H9 (cell line): Measurements from ENCODE around the gene KRTAP4-2. TPM values are rescaled to one million over a fixed set of nuclear protein-coding genes. Genes with fewer than 3 reads are reported as not detected.

Experiments used
- DNase-seq: peaks from one replicate; pipeline ENCODE4 v3.0.0-alpha.2; 2017
- H2AFZ ChIP-seq: one replicate; pipeline ENCODE4 v1.6.1; 2013; ENCODE audit warnings: mild to moderate bottlenecking, low read length, control low read depth, moderate library complexity
- H2AK5ac ChIP-seq: 2 replicates; pipeline ENCODE4 v1.6.1; 2013; ENCODE audit warnings: low read length, control low read depth, mixed read lengths; ENCODE audit not compliant: insufficient read length
- H2BK120ac ChIP-seq: one replicate; pipeline ENCODE4 v1.6.1; 2013; ENCODE audit warnings: low read depth, mild to moderate bottlenecking, low read length, control low read depth, inconsistent platforms; ENCODE audit not compliant: poor library complexity, severe bottlenecking
- H2BK12ac ChIP-seq: 2 replicates; pipeline ENCODE4 v1.6.1; 2013; ENCODE audit warnings: low read length, control low read depth, mixed read lengths, low read depth; ENCODE audit not compliant: insufficient read length
- H2BK15ac ChIP-seq: 2 replicates; pipeline ENCODE4 v1.6.1; 2013; ENCODE audit warnings: low read depth, low read length, control low read depth
- H2BK20ac ChIP-seq: one replicate; pipeline ENCODE4 v1.6.1; 2013; ENCODE audit warnings: low read depth, mild to moderate bottlenecking, low read length, control low read depth, inconsistent platforms; ENCODE audit not compliant: poor library complexity, severe bottlenecking
- H2BK5ac ChIP-seq: 2 replicates; pipeline ENCODE4 v1.6.1; 2013; ENCODE audit warnings: low read length, control low read depth, mixed read lengths; ENCODE audit not compliant: insufficient read length
- H3K14ac ChIP-seq: 2 replicates; pipeline ENCODE4 v1.6.1; 2013; ENCODE audit warnings: low read length, control low read depth; ENCODE audit not compliant: insufficient read depth
- H3K18ac ChIP-seq: 2 replicates; pipeline ENCODE4 v1.6.1; 2013; ENCODE audit warnings: low read depth, mild to moderate bottlenecking, mixed read lengths, low read length, control low read depth; ENCODE audit not compliant: insufficient read length
- H3K23ac ChIP-seq: 2 replicates; pipeline ENCODE4 v1.6.1; 2013; ENCODE audit warnings: low read length, control low read depth, mixed read lengths, low read depth; ENCODE audit not compliant: insufficient read length
- H3K23me2 ChIP-seq: 2 replicates; pipeline ENCODE4 v1.6.1; 2013; ENCODE audit warnings: low read depth, mild to moderate bottlenecking, mixed read lengths, low read length, control low read depth; ENCODE audit not compliant: insufficient read length, poor library complexity, severe bottlenecking
- H3K27ac ChIP-seq: 2 replicates; pipeline ENCODE4 v1.5.1; 2013; ENCODE audit warnings: low read length, control low read depth, mixed read lengths, low read depth; ENCODE audit not compliant: insufficient read length
- H3K27me3 ChIP-seq: 2 replicates; pipeline ENCODE4 v1.6.1; 2013; ENCODE audit warnings: low read length, control low read depth, inconsistent platforms; ENCODE audit not compliant: insufficient read depth
- H3K4ac ChIP-seq: 2 replicates; pipeline ENCODE4 v1.6.1; 2013; ENCODE audit warnings: low read depth, mild to moderate bottlenecking, control low read depth, inconsistent platforms, low read length, moderate library complexity
- H3K4me1 ChIP-seq: 2 replicates; pipeline ENCODE4 v1.6.1; 2013; ENCODE audit warnings: low read length, control low read depth, inconsistent platforms; ENCODE audit not compliant: insufficient read depth
- H3K4me2 ChIP-seq: 2 replicates; pipeline ENCODE4 v1.6.1; 2013; ENCODE audit warnings: low read length, control low read depth, mixed read lengths; ENCODE audit not compliant: insufficient read length, insufficient read depth
- H3K56ac ChIP-seq: 2 replicates; pipeline ENCODE4 v1.6.1; 2013; ENCODE audit warnings: low read depth, mild to moderate bottlenecking, mixed read lengths, low read length, control low read depth; ENCODE audit not compliant: insufficient read length
- H3K79me1 ChIP-seq: 2 replicates; pipeline ENCODE4 v1.6.1; 2013; ENCODE audit warnings: low read depth, mild to moderate bottlenecking, moderate library complexity, low read length, control low read depth, inconsistent platforms; ENCODE audit not compliant: insufficient read depth, poor library complexity, severe bottlenecking
- H3K79me2 ChIP-seq: 2 replicates; pipeline ENCODE4 v1.6.1; 2013; ENCODE audit warnings: low read length, control low read depth, inconsistent platforms; ENCODE audit not compliant: insufficient read depth
- H3K9ac ChIP-seq: 2 replicates; pipeline ENCODE4 v1.6.1; 2013; ENCODE audit warnings: low read length, control low read depth, mixed read lengths; ENCODE audit not compliant: insufficient read length; ENCODE audit errors: extremely low read depth
- H3K9me3 ChIP-seq: one replicate; pipeline ENCODE4 v1.6.1; 2013; ENCODE audit warnings: low read depth, low read length, inconsistent platforms; ENCODE audit not compliant: control insufficient read depth
- H3T11ph ChIP-seq: one replicate; pipeline ENCODE4 v1.6.1; 2013; ENCODE audit warnings: mild to moderate bottlenecking, low read length, control low read depth, inconsistent platforms
- H4K20me1 ChIP-seq: one replicate; pipeline ENCODE4 v1.6.1; 2013; ENCODE audit not compliant: control insufficient read depth, insufficient read length, insufficient read depth
- H4K5ac ChIP-seq: 2 replicates; pipeline ENCODE4 v1.6.1; 2013; ENCODE audit warnings: low read depth, mild to moderate bottlenecking, mixed read lengths, low read length, control low read depth; ENCODE audit not compliant: insufficient read length
- H4K8ac ChIP-seq: replicated peaks from 2 replicates; pipeline ENCODE4 v1.6.1; 2013; ENCODE audit warnings: low read length, control low read depth, mixed read lengths, low read depth; ENCODE audit not compliant: insufficient read length
- H4K91ac ChIP-seq: 2 replicates; pipeline ENCODE4 v1.6.1; 2013; ENCODE audit warnings: low read depth, mild to moderate bottlenecking, moderate library complexity, mixed read lengths, low read length, control low read depth; ENCODE audit not compliant: insufficient read length
- H3K27ac Mint-ChIP-seq, 3 experiments: 2 replicates in 2 of 3; 3 replicates in 1 of 3; pipeline ENCODE4 v1.8.0; 2020 to 2021; ENCODE audit warnings: mixed read lengths in 3 of 3, mild to moderate bottlenecking in 1 of 3, moderate library complexity in 1 of 3
- H3K27me3 Mint-ChIP-seq: 2 replicates; pipeline ENCODE4 v1.8.0; 2021; ENCODE audit warnings: low read depth, mild to moderate bottlenecking, moderate library complexity, mixed read lengths
- H3K36me3 Mint-ChIP-seq, 3 experiments: 2 replicates in 2 of 3; 3 replicates in 1 of 3; pipeline ENCODE4 v1.8.0; 2020 to 2021; ENCODE audit warnings: low read depth in 3 of 3, mixed read lengths in 3 of 3; ENCODE audit not compliant: insufficient read depth in 1 of 3
- H3K4me1 Mint-ChIP-seq, 2 experiments: 2 replicates each; pipeline ENCODE4 v1.8.0; 2020; ENCODE audit warnings: mixed read lengths in 2 of 2
- H3K4me3 Mint-ChIP-seq, 2 experiments: 2 replicates in 1 of 2; 3 replicates in 1 of 2; pipeline ENCODE4 v1.8.0; 2020 to 2021; ENCODE audit warnings: mild to moderate bottlenecking in 2 of 2, mixed read lengths in 2 of 2, moderate library complexity in 1 of 2
- H3K9me3 Mint-ChIP-seq, 2 experiments: 2 replicates in 1 of 2; 3 replicates in 1 of 2; pipeline ENCODE4 v1.8.0; 2020; ENCODE audit warnings: mild to moderate bottlenecking in 2 of 2, mixed read lengths in 2 of 2, moderate library complexity in 1 of 2
- CTCF ChIP-seq: fragments of 200-600 bp; sonication (generic); conservative IDR thresholded peaks from 3 replicates; pipeline ENCODE4 v1.8.0; 2021; ENCODE audit warnings: antibody characterized with exemption, mild to moderate bottlenecking
- WGBS: extraction: QIAGEN DNeasy Blood & Tissue Kit; methylation state at CpG from one replicate; pipeline ENCODE4 v1.1.7; 2013; ENCODE audit warnings: missing lambda C conversion rate, low lambda C conversion rate, mixed read lengths; ENCODE audit not compliant: insufficient read length; ENCODE audit errors: extremely low coverage; 5-methylcytosine and 5-hydroxymethylcytosine counted together
- total RNA-seq: library from RNA; stranded (reverse); gene quantifications from 2 replicates; pipeline ENCODE4 v1.2.1, GENCODE V29; 2021

KRTAP4-2 gene
- total RNA-seq, 1 experiment from 2014 or later: not detected

DNA sequence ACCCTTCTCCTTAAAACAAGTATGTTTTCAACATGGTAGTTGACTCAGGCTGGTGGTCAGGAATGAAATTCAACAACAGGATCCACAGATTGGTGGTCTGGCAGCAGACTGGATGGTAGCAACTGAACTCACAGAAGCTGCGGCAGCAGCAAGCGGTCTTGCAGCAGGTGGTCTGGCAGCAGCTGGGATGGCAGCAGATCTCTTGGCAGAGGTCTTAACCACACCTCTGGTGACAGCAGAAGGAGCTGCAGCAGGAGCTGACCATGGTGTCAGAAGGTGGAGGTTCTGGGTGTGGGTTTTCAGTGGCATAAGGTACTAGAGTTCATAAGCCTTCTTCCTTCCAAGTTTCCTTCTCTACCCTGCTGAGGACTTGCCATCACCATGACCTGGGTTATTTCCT is 8.9 kb upstream of the KRTAP4-2 start:
- WGBS: no CpG with 5 or more reads among the region's 2 CpGs
- H3K4me3 Mint-ChIP-seq: no peak overlapping the region
- Histone ChIP-seq H2BK20ac (no peak overlapping the region), H4K5ac (no peak overlapping the region), H3K27ac (no peak overlapping the region), H4K20me1 (no peaks in the 10 kb centered on the region), H3K4ac (no peak overlapping the region), H2AFZ (no peak overlapping the region), H3K23ac (no peak overlapping the region), H3K14ac (no peak overlapping the region), H2BK5ac (no peak overlapping the region), H3K27me3 (no peaks in the 10 kb centered on the region), H3K79me2 (no peaks in the 10 kb centered on the region), H3K18ac (no peak overlapping the region), H3T11ph (no peak overlapping the region), H4K91ac (no peak overlapping the region), H3K56ac (no peak overlapping the region), H3K23me2 (no peaks in the 10 kb centered on the region), H3K79me1 (no peaks in the 10 kb centered on the region), H2BK120ac (no peak overlapping the region), H2BK15ac (no peak overlapping the region), H3K4me1 (no peaks in the 10 kb centered on the region), H3K4me2 (no peak overlapping the region), H2AK5ac (no peak overlapping the region), H4K8ac (no peak overlapping the region), H3K9ac (no peak overlapping the region), H2BK12ac (no peak overlapping the region), H3K9me3 (no peaks in the 10 kb centered on the region)
- TF ChIP-seq CTCF: no peak
- no peak overlapping the region; a peak in 2 of 7 replicates for H3K27ac Mint-ChIP-seq
- no peaks in the 10 kb centered on the region for H3K9me3 Mint-ChIP-seq
- no peaks in the 10 kb centered on the region for H3K36me3 Mint-ChIP-seq
- H3K27me3 Mint-ChIP-seq: peaks cover 2% of the 10 kb centered on the region
- peaks cover 11 to 14% of the 10 kb centered on the region in 2 experiments for H3K4me1 Mint-ChIP-seq
- DNase-seq: no peak
